ENCODE measurements around the gene USP11. TPM values are rescaled to one million over a fixed set of nuclear protein-coding genes. Genes with fewer than 3 reads are reported as not detected.

Gene USP11
- total RNA-seq, 1 donor from 2014 or later: 42.9 TPM

DNA sequence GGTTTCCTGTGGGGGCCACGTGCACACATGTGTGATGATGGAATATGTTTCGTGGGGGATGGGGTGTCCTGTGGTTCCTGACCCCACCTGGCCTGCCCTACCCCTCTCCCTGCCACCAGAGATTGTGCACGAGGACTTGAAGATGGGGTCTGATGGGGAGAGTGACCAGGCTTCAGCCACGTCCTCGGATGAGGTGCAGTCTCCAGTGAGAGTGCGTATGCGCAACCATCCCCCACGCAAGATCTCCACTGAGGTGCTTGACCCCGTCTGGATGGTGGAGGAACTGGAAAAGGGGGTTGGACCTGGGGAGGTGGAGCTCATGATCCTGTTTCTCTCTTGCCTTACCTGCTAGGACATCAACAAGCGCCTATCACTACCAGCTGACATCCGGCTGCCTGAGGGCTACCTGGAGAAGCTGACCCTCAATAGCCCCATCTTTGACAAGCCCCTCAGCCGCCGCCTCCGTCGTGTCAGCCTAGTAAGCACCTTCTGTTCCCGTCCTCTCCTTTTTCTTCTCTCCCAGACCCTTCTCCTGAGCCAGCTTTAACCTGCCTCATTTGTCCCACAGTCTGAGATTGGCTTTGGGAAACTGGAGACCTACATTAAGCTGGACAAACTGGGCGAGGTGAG lies 8.4 kb upstream of the USP11 start:
- no peak for DNase-seq (ENCODE audit: low read depth in 2 of 2)

GRCh38 chrX:47224896-47225290 lies 7.9 kb upstream of the USP11 start:
- no peak for DNase-seq (ENCODE audit: low read depth in 2 of 2)

- DNase-seq (ENCODE audit: low read depth in 2 of 2): no peak
These were observed 6.7 kb upstream of the USP11 start for GRCh38 chrX:47226071-47226470.

GRCh38 chrX:47226531-47227333 lies 6.1 kb upstream of the USP11 start:
- no peak for DNase-seq (ENCODE audit: low read depth in 2 of 2)

DNA sequence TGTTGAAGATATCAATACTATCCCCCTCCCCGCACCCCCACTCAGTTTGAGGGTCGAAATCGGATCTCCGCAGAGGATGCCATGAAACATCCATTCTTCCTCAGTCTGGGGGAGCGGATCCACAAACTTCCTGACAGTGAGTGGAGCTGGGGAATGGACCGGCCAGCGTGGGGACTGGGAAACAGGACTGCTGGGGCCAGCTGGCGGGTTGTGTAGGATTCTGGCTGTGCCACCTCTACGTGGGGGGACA lies 5.5 kb upstream of the USP11 start:
- no peak for DNase-seq (ENCODE audit: low read depth in 2 of 2)

DNA sequence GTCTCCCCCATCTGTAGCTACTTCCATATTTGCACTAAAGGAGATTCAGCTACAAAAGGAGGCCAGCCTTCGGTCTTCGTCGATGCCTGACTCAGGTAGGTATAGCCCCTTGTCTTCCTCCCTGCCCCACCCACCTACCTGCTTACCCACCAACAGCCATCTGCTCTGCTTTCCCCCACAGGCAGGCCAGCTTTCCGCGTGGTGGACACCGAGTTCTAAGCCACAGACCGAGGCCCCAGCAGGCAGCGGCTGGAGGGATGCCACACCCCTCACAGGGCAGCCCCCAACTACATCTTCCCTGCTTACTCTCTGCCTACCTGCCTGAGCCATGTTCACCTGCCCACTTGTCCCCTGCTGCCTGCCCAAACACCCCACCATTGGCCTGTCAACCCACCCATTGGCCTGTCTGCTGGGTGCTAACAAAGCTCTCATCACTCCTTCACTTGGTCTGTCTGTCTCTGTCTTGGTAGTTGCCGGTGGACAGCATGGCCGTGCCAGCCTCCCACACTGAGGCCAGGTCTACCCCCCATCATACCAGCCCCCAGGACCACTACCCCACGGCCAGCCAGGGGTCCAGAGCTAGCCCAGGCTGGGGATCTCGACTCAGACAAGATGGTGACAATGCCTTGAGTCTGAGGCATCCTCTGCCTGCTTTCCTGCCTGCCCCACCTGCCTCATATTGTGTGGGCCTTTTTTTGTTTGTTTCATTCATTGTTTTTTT lies 4.1 kb upstream of the USP11 start:
- no peak for DNase-seq (ENCODE audit: low read depth in 2 of 2)

GRCh38 chrX:47229427-47229826 lies 3.4 kb upstream of the USP11 start:
- no peak for DNase-seq (ENCODE audit: low read depth in 2 of 2)

DNA sequence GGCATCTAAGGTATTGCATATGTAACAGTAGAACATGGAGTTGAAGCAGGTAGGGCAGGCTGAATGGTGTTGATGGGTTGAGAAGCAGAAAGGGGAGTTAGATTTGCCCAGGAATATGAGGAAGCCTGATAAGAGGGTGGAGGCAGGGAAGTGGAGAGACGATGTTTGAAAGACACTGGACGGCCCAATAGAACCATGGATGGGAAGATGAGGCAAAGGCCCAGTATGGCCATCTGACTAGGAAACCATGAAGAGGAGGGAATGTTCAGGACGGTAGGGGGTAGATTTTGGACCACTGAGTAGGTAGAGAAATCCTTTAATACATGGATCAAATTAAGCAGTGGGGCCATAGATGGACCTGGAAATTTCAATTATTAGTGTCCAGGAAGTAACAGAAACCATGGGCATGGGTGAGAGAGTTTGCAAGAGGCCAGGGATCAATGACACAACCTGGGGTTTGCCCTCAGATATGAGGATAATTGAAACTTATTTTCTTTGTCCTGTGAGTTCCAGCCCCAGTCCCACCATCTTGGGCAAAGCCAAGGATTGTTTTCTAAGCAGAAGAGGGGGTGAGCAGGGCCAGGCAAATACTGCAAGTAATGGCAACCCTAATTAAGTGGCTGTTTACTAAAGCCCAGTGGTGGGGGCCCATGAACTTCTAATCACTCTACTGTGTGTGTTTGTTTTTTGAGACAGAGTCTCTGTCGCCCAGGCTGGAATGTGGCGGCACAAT lies 2.5 kb upstream of the USP11 start:
- DNase-seq (ENCODE audit: low read depth in 2 of 2): no peak

DNA sequence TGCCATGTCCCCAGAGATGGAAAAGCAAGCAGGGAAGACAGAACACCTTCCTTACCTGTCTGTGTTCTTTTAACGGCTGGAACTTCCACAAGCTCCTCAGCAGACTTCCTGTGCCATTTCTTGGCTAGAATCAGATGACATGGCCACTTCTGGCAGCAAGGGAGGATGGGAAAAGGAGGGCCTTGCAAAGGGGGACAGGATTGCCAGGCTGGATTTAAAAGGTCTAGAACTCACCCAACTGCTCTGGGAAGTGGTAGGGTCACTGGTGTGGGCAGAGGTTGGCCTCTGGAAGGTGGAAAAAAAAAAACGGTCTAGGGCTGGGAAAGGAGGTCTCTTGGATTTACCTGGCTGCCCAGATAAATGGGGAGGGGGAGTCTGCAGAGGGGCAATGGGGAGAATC lies 1.6 kb upstream of the USP11 start:
- DNase-seq (ENCODE audit: low read depth in 2 of 2): no peak

DNA sequence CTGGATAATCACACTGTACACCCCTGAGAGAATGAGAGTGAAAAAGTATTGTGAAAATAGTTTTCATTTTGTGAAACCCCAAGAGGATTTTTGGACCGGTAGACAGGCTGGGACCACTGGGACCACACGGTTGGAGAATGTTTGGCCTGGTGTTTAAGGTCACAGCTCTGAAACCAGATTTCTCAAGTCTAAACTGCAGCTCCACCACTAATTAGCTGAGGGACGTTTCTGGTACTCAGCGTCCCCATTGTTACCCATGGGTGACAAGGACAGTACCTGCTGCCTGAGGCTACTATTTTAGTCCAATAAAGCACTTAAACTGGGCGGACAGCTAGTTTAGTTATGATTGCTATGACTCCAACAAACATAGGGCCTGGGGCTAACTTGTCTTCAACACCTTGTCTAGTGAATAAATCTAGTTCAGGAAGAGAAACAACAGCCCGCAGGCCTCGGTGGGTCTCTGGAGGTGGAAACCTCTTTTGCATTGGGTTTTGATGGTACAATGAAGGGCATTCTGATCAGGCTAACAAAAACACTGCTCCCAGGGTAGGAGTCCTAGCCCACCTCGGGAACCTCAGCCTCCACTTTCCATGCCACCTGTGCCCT lies 509 bp upstream of the USP11 start:
- DNase-seq (ENCODE audit: low read depth in 2 of 2): no peak

DNA sequence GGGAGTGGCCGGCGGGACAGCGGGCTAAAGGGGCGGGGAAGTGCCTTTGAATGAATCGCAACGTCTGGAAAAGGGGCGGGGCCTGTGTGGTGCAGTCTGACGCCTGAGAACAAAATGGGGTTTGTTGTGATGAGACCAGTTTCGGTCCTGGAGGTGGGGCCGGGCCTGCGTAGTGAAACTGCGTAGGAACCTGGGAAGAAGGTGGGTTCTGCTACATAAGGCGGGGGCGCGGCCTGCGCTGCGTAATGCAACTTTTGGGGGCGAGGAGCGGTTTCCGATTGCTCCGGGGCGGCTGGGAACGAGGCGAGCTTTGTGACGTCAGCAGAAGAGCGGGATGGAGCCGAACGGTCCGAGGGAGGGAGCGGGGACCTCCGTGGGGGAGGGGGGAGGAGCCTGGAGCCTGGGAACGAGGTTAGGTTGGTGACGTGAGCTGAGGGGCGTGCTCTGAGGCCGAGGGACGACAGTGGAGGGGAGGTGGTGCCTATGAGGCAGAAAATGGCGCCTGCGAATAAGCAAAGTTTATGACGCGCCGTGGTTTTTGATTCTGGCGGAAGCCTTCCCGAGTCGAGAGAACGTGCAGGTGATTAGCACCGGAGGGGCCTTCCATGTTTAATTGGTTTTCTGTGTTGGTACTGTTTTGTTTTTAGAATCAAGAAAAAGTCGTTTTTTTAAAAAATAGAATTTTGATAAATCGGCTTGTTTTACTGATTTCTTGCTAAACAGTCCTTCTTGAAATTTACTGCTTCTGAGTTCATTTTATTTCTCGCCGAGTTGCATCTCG lies 714 bp downstream of the USP11 start:
- DNase-seq (ENCODE audit: low read depth in 2 of 2): peak; percentile 96 to 98

DNA sequence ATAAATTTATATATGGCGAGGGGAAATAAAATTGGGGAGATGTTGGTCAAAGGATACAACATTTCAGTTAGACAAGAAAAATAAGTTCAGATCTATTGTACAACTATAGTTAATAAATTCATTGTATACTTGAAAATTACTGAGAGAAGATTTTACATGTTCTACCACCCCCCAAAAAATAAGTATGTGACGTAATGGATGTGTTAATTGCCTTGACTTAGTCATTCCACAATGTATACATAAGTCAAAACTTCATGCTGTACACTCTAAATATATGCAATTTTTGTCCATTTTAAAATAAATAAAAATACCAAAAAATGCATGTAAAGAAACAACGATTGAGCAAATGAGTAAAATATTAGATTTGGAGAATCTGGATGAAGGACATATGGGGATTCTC lies 1.8 kb downstream of the USP11 start:
- peak in 1 of 2 donors; percentile 17 for DNase-seq (ENCODE audit: low read depth in 2 of 2)

- no peak for DNase-seq (ENCODE audit: low read depth in 2 of 2)
These were observed 2.9 kb downstream of the USP11 start for GRCh38 chrX:47235691-47236103.

DNA sequence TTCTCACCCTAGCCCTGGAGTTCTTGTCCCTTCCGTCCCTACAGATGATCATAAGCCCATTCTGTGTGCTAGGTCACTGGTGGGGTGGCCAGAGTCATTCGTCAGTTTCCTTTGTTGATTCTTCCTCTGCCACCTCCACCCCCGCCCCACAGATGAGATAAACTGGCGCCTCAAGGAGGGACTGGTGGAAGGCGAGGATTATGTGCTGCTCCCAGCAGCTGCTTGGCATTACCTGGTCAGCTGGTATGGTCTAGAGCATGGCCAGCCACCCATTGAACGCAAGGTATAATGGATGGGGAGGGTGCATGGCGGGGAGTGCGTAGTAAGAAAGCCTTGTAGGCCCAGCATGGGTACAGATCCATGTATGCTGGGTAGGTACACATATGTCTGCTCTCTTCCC lies 6.4 kb downstream of the USP11 start:
- no peak for DNase-seq (ENCODE audit: low read depth in 2 of 2)

DNA sequence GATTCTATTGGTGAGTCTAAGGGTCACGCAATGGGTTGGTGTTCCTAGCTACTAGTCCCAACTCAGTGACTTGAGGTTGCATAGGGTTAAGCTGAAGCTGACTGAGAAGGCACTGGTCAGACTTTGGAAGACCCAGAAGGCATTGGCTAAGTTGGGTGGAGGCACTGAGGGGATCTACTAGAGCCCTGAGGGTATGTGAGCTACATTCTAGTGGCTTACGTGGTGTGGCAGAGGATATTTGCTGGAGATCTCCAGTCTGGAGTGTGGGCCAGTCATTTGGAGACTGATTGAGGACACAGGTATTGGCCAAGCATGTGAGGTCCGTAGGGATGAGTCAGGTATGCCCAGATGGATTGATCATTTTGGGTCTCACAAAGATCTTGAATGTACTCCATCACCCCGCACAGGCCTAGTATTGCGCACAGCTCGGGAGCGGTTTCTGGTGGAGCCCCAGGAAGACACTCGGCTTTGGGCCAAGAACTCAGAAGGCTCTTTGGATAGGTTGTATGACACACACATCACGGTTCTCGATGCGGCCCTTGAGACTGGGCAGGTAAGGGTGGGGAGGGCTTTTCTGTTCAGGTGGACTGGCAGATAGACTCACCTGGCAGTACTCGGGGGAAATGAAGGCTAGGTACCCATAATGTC lies 7.2 kb downstream of the USP11 start:
- no peak for DNase-seq (ENCODE audit: low read depth in 2 of 2)

GRCh38 chrX:47240619-47241018 lies 7.8 kb downstream of the USP11 start:
- DNase-seq (ENCODE audit: low read depth in 2 of 2): no peak

DNA sequence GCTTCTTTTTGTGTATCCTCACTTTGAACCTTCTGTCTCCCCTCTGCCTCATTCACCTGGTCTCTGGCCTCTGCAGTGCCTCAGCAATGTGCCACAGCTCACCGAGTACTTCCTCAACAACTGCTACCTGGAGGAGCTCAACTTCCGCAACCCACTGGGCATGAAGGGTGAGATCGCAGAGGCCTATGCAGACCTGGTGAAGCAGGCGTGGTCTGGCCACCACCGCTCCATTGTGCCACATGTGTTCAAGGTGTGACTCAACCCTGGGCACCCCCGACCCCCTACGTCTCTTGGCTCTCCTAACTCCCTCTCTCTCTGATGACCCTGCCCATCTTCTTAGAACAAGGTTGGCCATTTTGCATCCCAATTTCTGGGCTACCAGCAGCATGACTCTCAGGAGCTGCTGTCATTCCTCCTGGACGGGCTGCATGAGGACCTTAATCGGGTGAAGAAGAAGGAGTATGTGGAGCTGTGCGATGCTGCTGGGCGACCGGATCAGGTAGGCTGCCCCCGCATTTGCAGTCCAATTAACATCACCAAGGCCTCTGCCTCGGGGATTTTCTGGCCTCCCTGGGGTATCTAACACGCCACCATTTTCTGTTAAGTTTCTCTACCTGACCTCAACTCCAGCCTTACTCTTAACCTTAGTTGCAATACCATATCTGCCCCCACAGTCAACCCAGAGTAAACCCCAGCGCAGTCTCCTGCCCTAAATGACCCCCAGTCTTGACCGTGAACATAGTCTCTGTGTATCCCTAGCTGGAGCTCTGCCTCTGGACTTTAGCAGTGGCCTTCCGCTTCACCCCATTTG lies 8.6 kb downstream of the USP11 start:
- no peak for DNase-seq (ENCODE audit: low read depth in 2 of 2)

DNA sequence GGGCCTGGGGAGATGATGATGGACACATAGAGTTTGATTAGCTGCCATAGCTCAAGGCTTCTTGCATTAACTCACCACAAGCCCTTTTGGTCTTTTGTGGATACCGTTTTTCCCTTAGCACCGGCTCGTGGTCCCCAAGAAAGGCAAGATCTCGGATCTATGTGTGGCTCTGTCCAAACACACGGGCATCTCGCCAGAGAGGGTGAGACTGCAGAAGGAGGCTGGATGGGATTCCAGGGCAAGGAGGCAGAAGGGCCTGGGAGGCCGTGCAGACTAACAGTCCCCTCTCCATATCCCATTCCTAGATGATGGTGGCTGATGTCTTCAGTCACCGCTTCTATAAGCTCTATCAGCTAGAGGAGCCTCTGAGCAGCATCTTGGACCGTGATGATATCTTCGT lies 9.5 kb downstream of the USP11 start:
- DNase-seq (ENCODE audit: low read depth in 2 of 2): no peak

- no peak for DNase-seq (ENCODE audit: low read depth in 2 of 2)
These were observed 10.5 kb downstream of the USP11 start for GRCh38 chrX:47243351-47243750.

DNA sequence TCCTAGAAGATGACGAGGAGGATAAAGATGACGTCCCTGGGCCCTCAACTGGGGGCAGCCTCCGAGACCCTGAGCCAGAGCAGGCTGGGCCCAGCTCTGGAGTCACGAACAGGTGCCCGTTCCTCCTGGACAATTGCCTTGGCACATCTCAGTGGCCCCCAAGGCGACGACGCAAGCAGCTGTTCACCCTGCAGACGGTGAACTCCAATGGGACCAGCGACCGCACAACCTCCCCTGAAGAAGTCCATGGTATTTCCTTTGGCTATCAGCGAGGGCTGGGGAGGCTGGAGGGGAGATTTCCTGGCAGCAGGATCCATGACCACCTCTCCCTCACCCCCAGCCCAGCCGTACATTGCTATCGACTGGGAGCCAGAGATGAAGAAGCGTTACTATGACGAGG lies 11.9 kb downstream of the USP11 start:
- no peak for DNase-seq (ENCODE audit: low read depth in 2 of 2)
